Activated T-cell treated with anti-CD3 and anti-CD28 coated beads, Interleukin-2, amount 50 U/mL, for 24 hours (primary cell): ENCODE data around the gene GPATCH8.
A peak's percentile ranks its signal among the peaks of the same experiment; 100 is the strongest.

ENCODE experiments used
- DNase-seq: peaks from one replicate; pipeline ENCODE4 v3.0.0-alpha.2; 2020
- H3K27ac Mint-ChIP-seq: 2 replicates; pipeline ENCODE4 v1.8.0; 2020; ENCODE audit warnings: mild to moderate bottlenecking, mixed read lengths
- H3K27me3 Mint-ChIP-seq: 2 replicates; pipeline ENCODE4 v1.8.0; 2020; ENCODE audit warnings: mixed read lengths
- H3K36me3 Mint-ChIP-seq: 2 replicates; pipeline ENCODE4 v1.8.0; 2020; ENCODE audit warnings: low read depth, mixed read lengths
- H3K4me1 Mint-ChIP-seq: 2 replicates; pipeline ENCODE4 v1.8.0; 2020; ENCODE audit warnings: low read depth, mixed read lengths
- H3K4me3 Mint-ChIP-seq: 2 replicates; pipeline ENCODE4 v1.8.0; 2020; ENCODE audit warnings: mild to moderate bottlenecking, moderate library complexity, mixed read lengths
- H3K9me3 Mint-ChIP-seq: 2 replicates; pipeline ENCODE4 v1.8.0; 2020; ENCODE audit warnings: mixed read lengths

Gene GPATCH8

DNA sequence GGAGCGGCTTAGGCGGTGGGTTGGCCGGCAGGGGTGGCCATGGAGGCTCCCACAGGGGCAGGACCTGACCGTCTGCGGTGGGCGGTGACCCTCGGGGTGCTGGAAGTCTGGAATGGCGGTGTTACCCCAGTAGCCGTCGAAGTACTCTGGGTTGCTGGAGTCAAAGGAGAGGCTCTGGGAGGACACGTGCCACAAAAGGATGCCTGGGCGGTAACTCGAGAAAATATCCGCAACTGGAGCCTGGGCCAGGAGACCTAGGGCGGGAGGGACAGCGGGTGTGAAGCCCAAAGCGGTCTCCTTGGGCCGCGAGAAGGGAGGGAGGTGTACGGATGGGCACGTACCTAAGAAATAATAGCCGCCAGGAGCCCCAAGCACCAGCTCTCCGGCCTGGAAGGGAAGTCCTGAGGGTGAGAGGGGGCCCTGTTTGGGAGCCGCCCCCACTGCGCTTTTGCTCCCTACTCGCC, 118.4 kb downstream of the GPATCH8 start:
- H3K36me3 Mint-ChIP-seq = no peaks in the 10 kb centered on the region
- no peaks in the 10 kb centered on the region for H3K9me3 Mint-ChIP-seq
- H3K4me3 Mint-ChIP-seq = peak overlapping the region; percentile 71
- no peak overlapping the region for H3K27ac Mint-ChIP-seq
- DNase-seq = no peak
- H3K4me1 Mint-ChIP-seq = peaks cover 16% of the 10 kb centered on the region
- peaks cover 31% of the 10 kb centered on the region for H3K27me3 Mint-ChIP-seq

DNA sequence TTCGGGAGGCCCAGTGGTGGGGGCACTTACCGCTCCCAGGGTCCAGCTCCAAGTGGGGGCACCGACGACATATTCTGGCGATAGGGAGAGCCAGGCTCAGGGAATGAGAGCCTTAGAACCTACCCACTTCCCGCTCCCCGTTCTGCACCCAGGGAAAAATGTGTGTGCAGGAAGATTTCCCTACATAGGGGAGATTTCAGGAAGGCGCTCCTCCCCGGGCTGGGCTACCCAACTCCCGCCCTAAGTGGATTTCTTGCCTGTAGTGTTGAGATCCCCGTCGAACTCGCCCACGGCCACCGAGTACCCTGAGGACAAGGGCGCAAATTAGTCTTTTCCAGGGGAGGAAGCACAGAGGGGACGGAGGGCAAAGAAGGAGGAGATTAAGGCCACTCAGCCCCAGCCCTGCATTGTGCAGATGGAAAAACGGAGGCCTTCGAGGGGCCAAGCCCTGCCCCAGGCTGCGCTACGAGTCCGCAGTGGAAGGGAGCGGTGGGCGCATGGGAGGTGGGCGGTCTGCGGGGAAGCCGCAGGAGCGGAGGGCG, 118.9 kb downstream of the GPATCH8 start:
- Mint-ChIP-seq H3K36me3 (no peaks in the 10 kb centered on the region), H3K27ac (no peak overlapping the region), H3K4me3 (no peak overlapping the region), H3K27me3 (peaks cover 27% of the 10 kb centered on the region), H3K9me3 (no peaks in the 10 kb centered on the region), H3K4me1 (peaks cover 16% of the 10 kb centered on the region)
- no peak for DNase-seq

DNA sequence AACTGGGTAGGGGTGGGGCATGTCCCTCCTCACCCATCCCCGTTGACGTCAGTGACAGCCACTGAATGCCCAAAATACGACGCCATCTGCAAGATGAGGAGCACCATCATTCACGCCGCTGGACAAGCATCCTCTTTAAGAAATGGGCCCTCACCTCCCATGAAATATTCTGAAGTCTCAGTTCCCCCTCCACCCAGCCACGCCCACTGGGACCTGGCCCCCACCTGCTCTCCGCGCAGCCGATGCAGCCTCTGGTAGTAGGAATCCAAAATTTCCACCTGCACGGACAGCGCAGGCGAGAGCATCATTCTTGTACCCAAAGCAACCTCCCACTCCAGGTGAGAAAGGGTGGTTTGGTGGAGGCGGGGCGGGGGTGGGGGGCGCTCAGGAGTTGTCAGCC, 119.3 kb downstream of the GPATCH8 start:
- Mint-ChIP-seq H3K4me1 (peaks cover 16% of the 10 kb centered on the region), H3K36me3 (no peaks in the 10 kb centered on the region), H3K9me3 (no peaks in the 10 kb centered on the region), H3K4me3 (no peak overlapping the region), H3K27me3 (peaks cover 23% of the 10 kb centered on the region), H3K27ac (no peak overlapping the region)
- DNase-seq = no peak

DNA sequence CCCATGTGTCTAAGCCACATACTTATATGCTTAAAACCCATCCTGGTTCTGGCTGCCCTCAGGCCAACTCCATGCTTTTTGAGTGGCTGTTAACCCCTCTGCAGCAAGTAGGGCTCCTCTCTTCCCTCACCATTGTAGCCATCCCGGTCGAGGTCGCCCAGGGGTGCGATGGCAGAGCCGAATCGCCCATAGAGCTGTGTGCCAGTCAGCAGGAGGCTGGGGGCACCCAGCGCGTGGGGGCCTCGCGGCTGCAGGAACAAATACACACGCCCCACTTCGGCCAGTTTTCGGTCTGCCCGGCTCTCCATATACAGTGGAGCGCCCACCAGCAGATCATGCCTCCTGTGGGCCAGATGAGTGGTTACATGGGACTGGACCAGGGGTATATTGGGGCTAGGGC, 119.8 kb downstream of the GPATCH8 start:
- H3K27me3 Mint-ChIP-seq = peaks cover 22% of the 10 kb centered on the region
- DNase-seq = no peak
- H3K4me3 Mint-ChIP-seq = no peak overlapping the region
- H3K36me3 Mint-ChIP-seq = no peaks in the 10 kb centered on the region
- H3K9me3 Mint-ChIP-seq = no peaks in the 10 kb centered on the region
- H3K4me1 Mint-ChIP-seq = peaks cover 16% of the 10 kb centered on the region
- H3K27ac Mint-ChIP-seq = no peak overlapping the region

DNA sequence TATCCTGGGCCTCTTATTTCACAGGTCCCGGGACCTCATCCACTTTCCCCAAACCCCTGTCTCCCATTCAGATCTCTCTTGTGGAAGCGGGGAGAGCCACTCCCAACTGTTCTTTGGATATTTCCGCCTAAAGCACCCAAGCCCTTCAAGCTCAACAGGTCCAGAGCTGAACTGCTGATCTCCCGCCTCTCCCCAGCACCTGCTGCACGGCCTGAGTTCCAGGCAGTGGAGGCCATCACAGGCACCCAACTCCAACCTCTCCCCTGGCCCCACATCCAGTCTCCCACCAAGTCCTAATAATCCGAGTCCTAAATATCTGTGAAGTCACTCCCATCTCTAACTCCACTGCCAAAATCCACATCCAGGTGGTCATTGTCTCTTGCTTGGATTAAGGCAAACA, 120.3 kb downstream of the GPATCH8 start:
- peaks cover 20% of the 10 kb centered on the region for H3K27me3 Mint-ChIP-seq
- H3K27ac Mint-ChIP-seq = no peak overlapping the region
- H3K4me1 Mint-ChIP-seq = peaks cover 16% of the 10 kb centered on the region
- no peak overlapping the region for H3K4me3 Mint-ChIP-seq
- H3K9me3 Mint-ChIP-seq = no peaks in the 10 kb centered on the region
- DNase-seq = no peak
- H3K36me3 Mint-ChIP-seq = no peaks in the 10 kb centered on the region

DNA sequence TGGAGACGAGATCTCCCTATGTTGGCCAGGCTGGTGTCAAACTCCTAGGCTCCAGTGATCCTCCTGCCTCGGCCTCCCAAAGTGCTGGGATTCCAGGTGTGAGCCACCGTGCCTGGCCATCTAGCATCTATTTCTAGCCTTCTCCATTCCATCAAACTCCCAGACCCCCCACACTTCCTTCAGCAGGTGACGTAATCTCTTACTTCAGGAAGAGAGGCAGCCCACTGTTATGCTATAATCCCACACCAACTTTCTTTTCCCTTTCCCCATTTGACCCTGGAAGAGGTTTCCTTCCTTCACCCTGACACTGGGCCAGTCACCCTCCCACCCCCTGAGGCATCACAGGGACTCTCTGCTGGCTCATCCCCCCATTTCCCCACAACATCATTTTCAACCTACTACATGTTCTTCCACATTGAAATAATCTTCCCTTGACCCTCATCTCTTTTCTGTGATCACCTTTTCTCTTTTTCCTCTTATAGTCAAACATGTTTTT, 121.3 kb downstream of the GPATCH8 start:
- Mint-ChIP-seq H3K27ac (no peak overlapping the region), H3K9me3 (no peaks in the 10 kb centered on the region), H3K27me3 (peaks cover 19% of the 10 kb centered on the region)

DNA sequence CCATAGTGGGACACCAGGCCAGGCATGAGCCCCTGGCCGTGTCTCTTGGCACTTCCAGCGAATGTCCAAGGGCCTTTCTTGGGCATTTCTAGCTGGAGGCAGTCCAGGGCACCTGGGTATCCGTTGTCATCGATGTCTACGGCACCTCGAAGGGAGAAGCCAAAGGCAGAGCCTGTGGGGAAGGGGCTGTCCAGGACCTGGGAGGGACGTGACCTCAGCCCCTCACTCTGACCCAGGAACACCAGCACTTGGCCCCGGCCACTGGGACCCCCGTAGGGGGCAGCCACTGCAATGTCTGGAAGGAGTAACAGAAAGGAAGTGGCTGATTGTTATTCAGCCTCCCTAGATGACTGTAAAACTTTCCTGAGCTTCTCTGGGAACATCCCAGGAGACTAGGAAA, 122.4 kb downstream of the GPATCH8 start:
- Mint-ChIP-seq H3K9me3 (no peaks in the 10 kb centered on the region), H3K27ac (no peak overlapping the region), H3K27me3 (peaks cover 21% of the 10 kb centered on the region), H3K4me3 (no peak overlapping the region), H3K4me1 (peaks cover 8% of the 10 kb centered on the region), H3K36me3 (no peaks in the 10 kb centered on the region)
- no peak for DNase-seq

More for the DNA sequence above, 121.3 kb downstream of the GPATCH8 start:
- no peaks in the 10 kb centered on the region for H3K36me3 Mint-ChIP-seq
- H3K4me3 Mint-ChIP-seq = no peak overlapping the region
- no peak for DNase-seq
- peaks cover 16% of the 10 kb centered on the region for H3K4me1 Mint-ChIP-seq

DNA sequence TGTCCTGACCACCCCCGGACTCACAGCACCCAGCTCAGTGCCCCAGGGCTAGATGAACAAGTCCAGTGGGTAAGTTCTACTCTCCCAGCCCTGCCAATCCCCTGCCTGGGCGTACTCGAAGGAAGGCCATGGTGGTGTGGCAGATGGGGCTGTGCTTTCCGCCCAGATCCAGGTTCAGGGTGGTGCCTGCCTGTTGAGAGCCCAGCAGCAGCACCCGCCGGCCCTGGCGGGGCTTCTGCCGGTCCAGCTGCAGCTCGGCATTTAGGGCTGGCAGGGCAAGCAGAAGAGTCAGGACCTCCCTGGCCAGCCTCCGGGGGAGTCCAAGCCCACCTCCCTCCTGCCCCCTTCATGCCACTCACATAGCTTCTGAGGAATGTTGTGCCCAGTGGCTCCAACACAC, 123.3 kb downstream of the GPATCH8 start:
- H3K4me3 Mint-ChIP-seq = no peak overlapping the region
- no peaks in the 10 kb centered on the region for H3K36me3 Mint-ChIP-seq
- no peak for DNase-seq
- no peaks in the 10 kb centered on the region for H3K9me3 Mint-ChIP-seq
- H3K27ac Mint-ChIP-seq = no peak overlapping the region
- H3K27me3 Mint-ChIP-seq = peaks cover 20% of the 10 kb centered on the region
- peaks cover 4% of the 10 kb centered on the region for H3K4me1 Mint-ChIP-seq

DNA sequence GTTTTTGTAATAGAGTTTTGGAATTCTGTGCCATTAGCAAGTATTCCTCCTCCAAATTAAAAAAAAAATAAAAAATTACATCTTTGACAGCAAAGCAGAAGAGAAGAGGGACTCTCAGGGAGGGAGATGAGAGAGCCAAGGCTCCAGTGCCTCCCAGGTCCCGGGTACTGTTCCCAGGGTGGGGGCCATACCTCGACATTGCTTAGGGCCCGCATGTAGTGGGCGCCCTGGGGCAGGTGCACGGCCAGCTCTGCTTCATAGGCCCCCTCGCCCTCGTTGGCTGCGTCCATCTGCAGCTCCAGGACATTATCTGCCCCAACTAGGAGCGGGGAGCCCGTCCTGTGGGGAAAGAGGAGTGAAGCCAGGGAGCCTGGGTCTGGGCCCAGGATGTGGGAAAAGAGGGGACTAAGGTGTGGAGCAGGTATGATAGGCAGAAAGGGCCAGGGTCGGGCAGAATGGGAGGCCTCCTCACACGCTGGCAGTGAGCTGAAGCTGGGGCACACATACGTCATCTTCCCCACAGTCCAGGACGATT, 125.0 kb downstream of the GPATCH8 start:
- H3K9me3 Mint-ChIP-seq = no peaks in the 10 kb centered on the region
- no peak for DNase-seq
- H3K27me3 Mint-ChIP-seq = peaks cover 22% of the 10 kb centered on the region
- no peak overlapping the region for H3K27ac Mint-ChIP-seq
- no peaks in the 10 kb centered on the region for H3K4me1 Mint-ChIP-seq
- no peaks in the 10 kb centered on the region for H3K36me3 Mint-ChIP-seq
- H3K4me3 Mint-ChIP-seq = no peak overlapping the region

DNA sequence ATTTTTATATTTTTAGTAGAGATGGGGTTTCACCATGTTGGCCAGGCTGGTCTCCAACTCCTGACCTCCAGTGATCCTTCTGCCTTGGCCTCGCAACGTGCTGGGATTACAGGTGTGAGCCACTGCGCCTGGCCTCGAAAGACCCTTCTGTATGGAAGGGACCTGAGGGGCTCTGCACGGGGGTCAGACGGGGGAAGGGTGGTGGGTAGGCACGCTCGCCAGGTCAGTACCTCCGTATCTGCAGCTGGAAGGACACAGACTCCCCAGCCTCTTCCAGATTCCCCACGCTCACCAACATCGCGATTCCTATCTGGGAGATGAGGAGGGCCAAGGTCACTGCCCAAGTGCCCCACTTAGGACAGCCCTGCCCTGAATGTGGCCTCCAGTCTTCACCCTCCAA, 126.4 kb downstream of the GPATCH8 start:
- Mint-ChIP-seq H3K36me3 (no peaks in the 10 kb centered on the region), H3K27ac (no peak overlapping the region), H3K4me1 (no peaks in the 10 kb centered on the region), H3K4me3 (no peak overlapping the region), H3K27me3 (peaks cover 24% of the 10 kb centered on the region), H3K9me3 (no peaks in the 10 kb centered on the region)
- no peak for DNase-seq

DNA sequence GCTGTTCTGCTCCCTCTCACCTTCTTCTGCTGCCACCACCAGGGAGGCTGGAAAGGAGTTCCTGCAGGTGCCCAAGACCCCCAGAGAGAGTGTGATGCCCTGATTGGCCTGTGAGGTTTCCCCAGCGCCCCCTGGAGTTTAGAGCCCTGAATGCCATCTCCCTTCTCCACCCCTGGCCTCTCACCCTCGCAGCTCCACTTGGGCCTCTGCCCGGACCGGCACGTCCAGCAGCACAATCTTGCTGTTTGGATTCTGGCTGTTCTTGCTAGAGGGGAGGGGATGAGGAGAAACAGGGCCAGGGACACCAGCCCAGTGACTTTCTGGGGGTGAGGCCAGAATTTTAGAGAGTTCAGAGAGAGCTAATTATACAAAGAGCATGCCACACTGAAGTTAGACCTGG, 127.1 kb downstream of the GPATCH8 start:
- DNase-seq = no peak
- no peak overlapping the region for H3K27ac Mint-ChIP-seq
- H3K36me3 Mint-ChIP-seq = no peaks in the 10 kb centered on the region
- no peaks in the 10 kb centered on the region for H3K9me3 Mint-ChIP-seq
- no peaks in the 10 kb centered on the region for H3K4me1 Mint-ChIP-seq
- H3K27me3 Mint-ChIP-seq = peaks cover 28% of the 10 kb centered on the region
- H3K4me3 Mint-ChIP-seq = no peak overlapping the region

DNA sequence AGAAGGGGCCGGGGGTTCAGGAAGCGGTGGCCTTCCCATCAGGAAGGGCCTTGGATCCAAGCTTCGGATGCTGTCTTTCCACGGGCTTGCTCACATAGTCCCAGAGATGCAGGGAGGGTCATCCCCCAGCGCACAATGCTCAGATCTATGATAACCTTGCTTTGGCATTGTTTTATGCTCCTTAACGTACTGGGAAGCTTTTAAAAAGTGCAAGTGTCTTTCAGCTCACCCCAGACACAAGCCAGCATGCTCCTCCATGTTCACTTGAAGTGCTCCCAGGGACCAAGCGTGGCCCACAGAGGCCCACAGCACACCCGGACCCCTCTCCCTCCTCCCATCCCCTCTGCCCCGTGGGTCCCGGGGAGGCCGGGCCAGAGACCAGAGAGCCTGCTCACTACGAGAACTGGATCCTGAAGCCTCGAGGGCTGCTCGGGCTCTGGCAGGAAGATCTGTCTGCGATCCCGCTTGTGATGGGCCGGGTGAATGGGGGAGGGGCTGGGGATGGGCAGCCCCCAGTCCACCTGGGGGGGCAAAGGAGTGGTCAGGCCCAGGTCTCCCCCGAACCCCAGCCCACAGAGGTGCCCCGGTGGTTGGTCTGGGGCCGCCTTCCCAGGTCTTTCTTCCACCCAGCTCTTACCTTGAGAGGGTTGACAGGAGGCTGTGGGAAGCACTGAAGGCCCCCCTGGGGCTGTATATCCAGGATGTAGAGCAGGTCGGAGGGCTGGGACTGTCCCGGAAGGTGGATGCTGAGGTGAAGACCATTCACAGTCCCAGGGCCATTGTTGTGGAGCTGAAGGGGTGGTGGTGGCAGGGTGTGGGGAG, 127.8 kb downstream of the GPATCH8 start:
- DNase-seq = no peak
- Mint-ChIP-seq H3K4me1 (no peaks in the 10 kb centered on the region), H3K36me3 (no peaks in the 10 kb centered on the region), H3K4me3 (no peak overlapping the region), H3K9me3 (no peaks in the 10 kb centered on the region), H3K27ac (no peak overlapping the region), H3K27me3 (peaks cover 32% of the 10 kb centered on the region)

DNA sequence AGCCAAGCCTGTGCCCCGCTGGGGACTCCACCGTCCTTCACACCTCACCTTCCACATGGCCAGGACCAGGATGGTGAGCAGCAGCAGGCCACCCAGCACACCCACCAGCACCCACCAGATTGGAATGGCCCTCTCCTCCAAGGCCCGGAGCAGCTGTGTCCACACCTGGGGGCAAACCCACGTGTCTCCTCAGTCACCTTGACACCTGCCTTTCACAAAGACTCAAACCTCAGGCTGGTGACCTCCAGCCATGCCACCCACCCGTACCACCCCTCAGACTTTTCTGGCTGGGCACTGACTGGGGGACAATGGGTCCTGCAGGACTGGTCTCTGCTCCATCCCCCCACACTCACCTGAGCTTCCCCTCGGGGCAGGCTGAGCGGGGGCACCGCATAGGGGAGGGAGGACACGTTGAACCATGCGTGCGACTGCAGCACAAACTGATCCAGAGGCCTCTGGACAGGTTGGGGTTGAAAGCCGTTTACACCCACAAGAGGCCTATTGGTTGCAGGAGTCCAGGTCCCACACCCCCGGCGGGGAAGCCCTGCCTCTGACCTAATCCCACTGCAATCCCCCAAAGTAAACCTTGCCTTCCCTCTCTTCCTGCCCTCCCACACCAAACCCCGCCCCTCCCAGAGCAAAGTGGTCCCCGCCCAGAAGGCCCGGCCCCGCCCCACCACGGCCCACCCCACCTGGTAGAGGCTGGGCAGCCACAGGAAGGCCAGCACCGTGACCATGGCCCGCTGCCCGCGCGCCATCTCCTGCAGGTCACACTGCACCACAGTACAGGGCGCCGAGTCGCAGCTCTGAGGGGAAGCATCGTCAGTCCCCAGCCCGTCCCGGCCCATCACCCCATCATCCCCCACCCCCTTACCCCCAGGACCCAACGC, 128.7 kb downstream of the GPATCH8 start:
- peaks cover 36% of the 10 kb centered on the region for H3K27me3 Mint-ChIP-seq
- H3K4me3 Mint-ChIP-seq = no peak overlapping the region
- H3K4me1 Mint-ChIP-seq = no peaks in the 10 kb centered on the region
- no peaks in the 10 kb centered on the region for H3K9me3 Mint-ChIP-seq
- no peaks in the 10 kb centered on the region for H3K36me3 Mint-ChIP-seq
- no peak for DNase-seq
- H3K27ac Mint-ChIP-seq = no peak overlapping the region

DNA sequence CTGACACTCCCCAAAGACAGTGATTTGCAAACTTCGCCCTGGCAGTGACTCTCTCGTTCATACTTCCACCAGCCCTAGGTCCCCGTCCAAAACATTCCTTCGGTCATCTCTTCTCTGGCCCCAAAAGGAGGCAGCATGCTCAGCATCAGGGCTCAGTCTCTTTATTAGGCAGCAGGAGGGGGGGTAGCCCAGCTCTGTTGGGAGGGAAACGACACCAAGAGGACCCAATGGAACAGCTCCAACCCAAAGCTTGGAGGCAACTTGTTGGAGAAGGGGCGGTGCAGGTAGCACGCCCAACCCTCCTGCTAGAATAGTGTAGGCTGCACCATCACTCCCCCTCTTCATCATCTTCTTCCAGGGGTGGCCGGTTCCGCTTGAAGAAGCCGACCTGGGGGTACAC, 131.2 kb downstream of the GPATCH8 start:
- no peak for DNase-seq
- no peak overlapping the region for H3K4me3 Mint-ChIP-seq
- no peaks in the 10 kb centered on the region for H3K36me3 Mint-ChIP-seq
- no peaks in the 10 kb centered on the region for H3K4me1 Mint-ChIP-seq
- peaks cover 48% of the 10 kb centered on the region for H3K27me3 Mint-ChIP-seq
- no peak overlapping the region for H3K27ac Mint-ChIP-seq
- H3K9me3 Mint-ChIP-seq = no peaks in the 10 kb centered on the region
